Pancreas (tissue), 10 donors: Measurements from ENCODE around the gene MAP3K20. TPM values are rescaled to one million over a fixed set of nuclear protein-coding genes. Genes with fewer than 3 reads are reported as not detected.

ENCODE experiments used
- ATAC-seq, 4 donors: fragments of 200-7000 bp; cut with Tn5 transposase; one replicate each; pipeline versions ENCODE4 v1.8.0 to v1.9.1; 2020; ENCODE audit warnings: mild to moderate bottlenecking in 4 of 4, moderate library complexity in 4 of 4
- DNase-seq, 6 donors: peaks; one replicate each; pipeline ENCODE4 v3.0.0-alpha.2; 2020
- FAIRE-seq: peaks from 2 replicates; lab custom pipeline; 2012; peaks lifted over from hg19 to GRCh38; lab: Jason Lieb, UNC
- H3K27ac ChIP-seq, 4 donors: fragments of 200-600 bp; sonication (generic); 1 replicate in 3 of 4; 2 replicates in 1 of 4; pipeline versions ENCODE4 v1.5.0 to v1.8.0; 2020
- H3K27me3 ChIP-seq, 4 donors: fragments of 200-600 bp; one replicate each; pipeline ENCODE4 v1.8.0; 2021
- H3K36me3 ChIP-seq, 3 donors: fragments of 200-600 bp; sonication (generic) in 1 of 3; one replicate each; pipeline versions ENCODE4 v1.5.0 to v1.8.0; 2020 to 2021
- H3K4me1 ChIP-seq, 3 donors: fragments of 200-600 bp; one replicate each; pipeline ENCODE4 v1.8.0; 2021
- H3K4me3 ChIP-seq, 4 donors: fragments of 200-600 bp; sonication (generic) in 2 of 4; one replicate each; pipeline versions ENCODE4 v1.5.0 to v1.8.0; 2020 to 2021
- H3K9me3 ChIP-seq, 4 donors: fragments of 200-600 bp; one replicate each; pipeline ENCODE4 v1.8.0; 2021
- CTCF ChIP-seq, 4 donors: fragments of 200-600 bp; sonication (generic) in 3 of 4; IDR thresholded peaks; one replicate each; pipeline versions ENCODE4 v1.5.0 to v1.8.0; 2021; ENCODE audit warnings: antibody characterized with exemption in 4 of 4
- WGBS, 2 donors: extraction: QIAGEN DNeasy Blood & Tissue Kit; methylation state at CpG; one replicate each; pipeline ENCODE4 v1.1.7; 2013; 5-methylcytosine and 5-hydroxymethylcytosine counted together
- intact Hi-C, 3 donors: fragments of 100-400 bp; cut with DNase I; formaldehyde crosslinking; loops; one replicate each; pipeline versions ENCODE4 v1.11.1 to v1.14.2; 2022
- polyA plus RNA-seq, 2 donors: library from polyadenylated mRNA; stranded (reverse); fragments of 200-250 nt; gene quantifications; one replicate each; pipeline ENCODE4 v1.2.3, GENCODE V29; 2013
- total RNA-seq, 6 donors: library from RNA; stranded (reverse); fragmentation: NEBNext Ultra II Directional in 4 of 6; extraction: Animal tissue kit (Norgen Biotek cat#: 25700) in 4 of 6; gene quantifications; one replicate each; pipeline versions ENCODE4 v1.2.1 to v1.2.4, GENCODE V29; 2021 to 2023
- donor health status: healthy with polysubstance abuse.
- donor health status: DM: no; HTN: no; CAD: no; lungs with moderate emphysema.
- donor health status: DM: no; HTN: no; CAD: no.
- donor health status: control.
- donor health status: control.
- donor health status: Bipolar disorder and iron deficiency.
- donor health status: DM: yes; HTN: yes; CAD: no.
- donor health status: DM: no; HTN: no; CAD: no.
- donor health status: DM: no; HTN: no; CAD: no.
- donor health status: DM: yes; HTN: yes; CAD: no.

The MAP3K20 gene
- total and polyA plus RNA-seq, 8 donors, result 4.1 to 23.7 (median 8.2) TPM

GRCh38 chr2:173099804-173100203, 24.2 kb downstream of the MAP3K20 start:
- FAIRE-seq (no peak), ATAC-seq (no peak), DNase-seq (no peak)
- no peak overlapping the region for H3K4me3 ChIP-seq
- H3K9me3 ChIP-seq, result no peaks in the 10 kb centered on the region
- WGBS, 2 donors, result 97 to 98% methylated on average over 2 of the region's 2 CpGs
- TF ChIP-seq CTCF (IDR thresholded peaks at IDR 0.05), result no peak
- no peaks in the 10 kb centered on the region for H3K36me3 ChIP-seq
- no peak overlapping the region for H3K27ac ChIP-seq
- intact Hi-C loops, result no loop called here
- H3K27me3 ChIP-seq, result no peaks in the 10 kb centered on the region
- peaks cover 0 to 4% (median 3%) of the 10 kb centered on the region in 3 donors for H3K4me1 ChIP-seq

- FAIRE-seq, result no peak
- no peak for TF ChIP-seq CTCF (IDR thresholded peaks at IDR 0.05)
- intact Hi-C loops, result no loop called here
These were observed 26.0 kb downstream of the MAP3K20 start for GRCh38 chr2:173101687-173102086.

GRCh38 chr2:173104156-173104555, 28.5 kb downstream of the MAP3K20 start:
- intact Hi-C loops, result no loop called here
- H3K36me3 ChIP-seq, result no peaks in the 10 kb centered on the region
- H3K27ac ChIP-seq, result no peak overlapping the region
- no peaks in the 10 kb centered on the region for H3K4me1 ChIP-seq
- WGBS, 2 donors, result 95 to 97% methylated on average over 1 of the region's 1 CpG
- H3K9me3 ChIP-seq, result no peaks in the 10 kb centered on the region
- no peak overlapping the region for H3K4me3 ChIP-seq
- FAIRE-seq (no peak), DNase-seq (no peak), ATAC-seq (no peak)
- no peak for TF ChIP-seq CTCF (IDR thresholded peaks at IDR 0.05)
- H3K27me3 ChIP-seq, result no peaks in the 10 kb centered on the region

More at GRCh38 chr2:173101687-173102086, 26.0 kb downstream of the MAP3K20 start:
- Histone ChIP-seq H3K9me3 (no peaks in the 10 kb centered on the region), H3K36me3 (no peaks in the 10 kb centered on the region), H3K4me3 (no peak overlapping the region), H3K4me1 (no peaks in the 10 kb centered on the region), H3K27ac (no peak overlapping the region), H3K27me3 (no peaks in the 10 kb centered on the region)
- 86 to 87% methylated on average over 3 of the region's 3 CpGs for WGBS, 2 donors
- DNase-seq, result no peak
- ATAC-seq, result peak in 2 of 4 donors; percentile 40 to 53

GRCh38 chr2:173106959-173107628, 31.4 kb downstream of the MAP3K20 start:
- no peak for TF ChIP-seq CTCF (IDR thresholded peaks at IDR 0.05)
- H3K36me3 ChIP-seq, result no peaks in the 10 kb centered on the region
- no peak overlapping the region for H3K4me3 ChIP-seq
- intact Hi-C loops, result no loop called here
- WGBS, 2 donors, result 98% methylated on average over 8 of the region's 8 CpGs
- DNase-seq (no peak), FAIRE-seq (no peak), ATAC-seq (no peak)
- H3K27me3 ChIP-seq, result no peaks in the 10 kb centered on the region
- H3K4me1 ChIP-seq, result no peaks in the 10 kb centered on the region
- no peaks in the 10 kb centered on the region for H3K9me3 ChIP-seq
- no peak overlapping the region for H3K27ac ChIP-seq

- Histone ChIP-seq H3K9me3 (no peaks in the 10 kb centered on the region), H3K4me1 (no peaks in the 10 kb centered on the region), H3K27ac (no peak overlapping the region), H3K4me3 (no peak overlapping the region), H3K36me3 (no peaks in the 10 kb centered on the region), H3K27me3 (no peaks in the 10 kb centered on the region)
- ATAC-seq (no peak), FAIRE-seq (no peak), DNase-seq (no peak)
- intact Hi-C loops, result no loop called here
- WGBS, 2 donors, result 94 to 96% methylated on average over 6 of the region's 6 CpGs
- no peak for TF ChIP-seq CTCF (IDR thresholded peaks at IDR 0.05)
These were observed 32.0 kb downstream of the MAP3K20 start for GRCh38 chr2:173107629-173108022.
